Left ventricle myocardium inferior (tissue), 1 donor: Measurements from ENCODE around the gene SLC30A10. TPM values are rescaled to one million over a fixed set of nuclear protein-coding genes. Genes with fewer than 3 reads are reported as not detected.

Source experiments
- DNase-seq: peaks from one replicate; pipeline ENCODE4 v3.0.0-alpha.2; 2020
- H3K27ac ChIP-seq: fragments of 200-600 bp; replicated peaks from 2 replicates; pipeline ENCODE4 v1.8.0; 2021
- H3K27me3 ChIP-seq: fragments of 200-600 bp; 2 replicates; pipeline ENCODE4 v1.8.0; 2021; ENCODE audit warnings: low read depth
- H3K36me3 ChIP-seq: fragments of 200-600 bp; 2 replicates; pipeline ENCODE4 v1.8.0; 2021
- H3K4me1 ChIP-seq: fragments of 200-600 bp; 2 replicates; pipeline ENCODE4 v1.8.0; 2021
- H3K4me3 ChIP-seq: fragments of 200-600 bp; 2 replicates; pipeline ENCODE4 v1.8.0; 2021; ENCODE audit warnings: mild to moderate bottlenecking, moderate library complexity
- H3K9me3 ChIP-seq: fragments of 200-600 bp; replicated peaks from 2 replicates; pipeline ENCODE4 v1.8.0; 2021
- intact Hi-C: fragments of 100-400 bp; cut with micrococcal nuclease; formaldehyde crosslinking; loops from one replicate; pipeline ENCODE4 v1.11.0; 2022
- total RNA-seq: library from RNA; stranded (reverse); fragmentation: NEBNext Ultra II Directional; extraction: Animal tissue kit (Norgen Biotek cat#: 25700); gene quantifications from one replicate; pipeline ENCODE4 v1.2.1, GENCODE V29; 2021
- TF ChIP-seq, protein P1 (sequence below): fragments of 200-600 bp; IDR thresholded peaks from 2 replicates; pipeline ENCODE4 v1.8.0; 2021; ENCODE audit warnings: antibody characterized with exemption, mild to moderate bottlenecking, borderline replicate concordance
- donor health status: DM: no; HTN: yes; CAD: no; lungs with severe emphysema.

The SLC30A10 gene
- total RNA-seq, 1 donor from 2014 or later: 0.47 TPM

DNA sequence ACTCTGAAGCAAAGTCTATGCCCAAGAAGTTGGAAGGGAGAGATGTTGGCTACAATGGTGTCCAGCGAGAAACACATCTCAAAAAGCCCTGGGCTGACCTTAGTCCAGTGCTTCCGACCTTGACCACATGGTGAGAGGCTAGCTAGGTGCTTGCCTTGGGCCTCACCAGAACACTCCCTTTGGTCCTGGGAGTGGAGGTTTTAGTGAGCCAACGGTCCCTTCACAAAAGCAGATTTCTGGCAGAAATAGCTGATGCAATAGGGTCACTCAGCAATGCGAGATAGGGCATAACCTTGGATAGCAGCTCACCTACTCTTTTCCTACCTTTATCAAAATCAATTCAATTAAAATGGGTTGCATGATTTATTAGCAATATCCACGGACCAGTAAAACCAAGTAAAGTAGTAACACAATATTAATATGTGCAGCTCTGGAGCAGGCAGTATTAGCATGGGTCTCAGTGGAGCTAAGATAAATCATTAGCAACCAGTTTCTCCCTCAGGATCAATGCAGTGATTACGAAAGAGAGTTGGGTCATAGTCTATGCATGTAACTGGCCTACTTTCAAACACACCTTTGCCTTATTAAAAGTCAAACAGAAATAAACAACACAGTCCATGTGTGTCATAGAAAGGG is 1.9 kb downstream of the SLC30A10 start:
- intact Hi-C loops: no loop called here

DNA sequence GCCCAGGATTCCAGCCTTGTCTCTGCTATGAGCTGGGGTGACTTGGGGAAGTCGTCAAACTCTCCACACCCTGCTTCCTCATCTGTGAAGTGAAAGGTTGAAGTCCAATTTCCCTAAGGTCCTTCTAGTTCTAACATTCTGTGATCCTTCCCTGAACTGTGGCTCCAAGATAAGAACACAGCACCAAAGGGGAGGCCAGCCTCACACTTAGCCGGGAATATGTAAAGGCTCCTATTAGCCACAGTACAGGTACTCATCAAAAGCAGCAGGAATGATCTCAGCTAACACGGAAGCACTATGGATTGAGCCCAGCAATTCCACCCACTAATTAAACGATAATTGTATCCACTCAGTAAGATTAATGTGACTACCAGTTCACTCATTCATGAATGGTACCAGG is 4.0 kb downstream of the SLC30A10 start:
- no peak for DNase-seq
- intact Hi-C loops: no loop called here
- Histone ChIP-seq H3K4me3 (no peak overlapping the region), H3K27ac (no peak overlapping the region), H3K36me3 (no peaks in the 10 kb centered on the region), H3K9me3 (no peaks in the 10 kb centered on the region), H3K27me3 (peaks cover 56% of the 10 kb centered on the region), H3K4me1 (peaks cover 13% of the 10 kb centered on the region)
- TF ChIP-seq, protein P1, sequence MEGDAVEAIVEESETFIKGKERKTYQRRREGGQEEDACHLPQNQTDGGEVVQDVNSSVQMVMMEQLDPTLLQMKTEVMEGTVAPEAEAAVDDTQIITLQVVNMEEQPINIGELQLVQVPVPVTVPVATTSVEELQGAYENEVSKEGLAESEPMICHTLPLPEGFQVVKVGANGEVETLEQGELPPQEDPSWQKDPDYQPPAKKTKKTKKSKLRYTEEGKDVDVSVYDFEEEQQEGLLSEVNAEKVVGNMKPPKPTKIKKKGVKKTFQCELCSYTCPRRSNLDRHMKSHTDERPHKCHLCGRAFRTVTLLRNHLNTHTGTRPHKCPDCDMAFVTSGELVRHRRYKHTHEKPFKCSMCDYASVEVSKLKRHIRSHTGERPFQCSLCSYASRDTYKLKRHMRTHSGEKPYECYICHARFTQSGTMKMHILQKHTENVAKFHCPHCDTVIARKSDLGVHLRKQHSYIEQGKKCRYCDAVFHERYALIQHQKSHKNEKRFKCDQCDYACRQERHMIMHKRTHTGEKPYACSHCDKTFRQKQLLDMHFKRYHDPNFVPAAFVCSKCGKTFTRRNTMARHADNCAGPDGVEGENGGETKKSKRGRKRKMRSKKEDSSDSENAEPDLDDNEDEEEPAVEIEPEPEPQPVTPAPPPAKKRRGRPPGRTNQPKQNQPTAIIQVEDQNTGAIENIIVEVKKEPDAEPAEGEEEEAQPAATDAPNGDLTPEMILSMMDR: no peak

More for the DNA sequence above, 1.9 kb downstream of the SLC30A10 start:
- peaks cover 59% of the 10 kb centered on the region for H3K27me3 ChIP-seq
- DNase-seq: no peak
- TF ChIP-seq, protein P1: no peak
- H3K9me3 ChIP-seq: no peaks in the 10 kb centered on the region
- H3K36me3 ChIP-seq: no peaks in the 10 kb centered on the region
- no peak overlapping the region for H3K27ac ChIP-seq
- H3K4me3 ChIP-seq: no peak overlapping the region
- H3K4me1 ChIP-seq: peaks cover 13% of the 10 kb centered on the region

DNA sequence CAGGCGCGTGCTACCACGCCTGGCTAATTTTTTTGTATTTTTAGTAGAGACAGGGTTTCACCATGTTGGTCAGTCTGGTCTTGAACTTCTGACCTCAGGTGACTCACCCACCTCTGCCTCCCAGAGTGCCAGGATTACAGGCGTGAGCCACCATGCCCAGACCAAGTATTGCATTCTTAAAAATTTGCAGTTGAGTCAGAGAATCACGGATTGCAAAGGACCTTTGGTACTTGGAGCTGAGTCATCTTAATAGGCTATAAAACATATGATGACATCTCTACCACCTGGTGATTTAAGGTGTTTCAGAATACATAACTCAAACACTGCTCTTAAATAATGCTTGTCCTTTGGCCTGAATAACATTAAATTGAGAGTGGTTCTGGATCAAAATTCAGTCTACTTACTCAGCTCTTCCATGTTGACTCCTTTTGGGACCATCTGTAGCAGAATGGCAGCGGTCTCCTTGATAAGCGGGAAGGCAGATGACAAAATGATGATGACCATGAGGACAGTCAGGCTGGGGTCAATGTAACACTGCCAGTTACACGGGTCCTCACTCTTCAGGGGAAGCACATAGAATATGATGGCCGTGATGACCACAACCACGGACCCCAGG is 10.4 kb downstream of the SLC30A10 start:
- no peaks in the 10 kb centered on the region for H3K4me1 ChIP-seq
- peaks cover 5% of the 10 kb centered on the region for H3K27me3 ChIP-seq
- H3K36me3 ChIP-seq: no peaks in the 10 kb centered on the region
- no peaks in the 10 kb centered on the region for H3K9me3 ChIP-seq
- H3K4me3 ChIP-seq: no peak overlapping the region
- TF ChIP-seq, protein P1: no peak
- no peak overlapping the region for H3K27ac ChIP-seq
- DNase-seq: no peak
- intact Hi-C loops: no loop called here

DNA sequence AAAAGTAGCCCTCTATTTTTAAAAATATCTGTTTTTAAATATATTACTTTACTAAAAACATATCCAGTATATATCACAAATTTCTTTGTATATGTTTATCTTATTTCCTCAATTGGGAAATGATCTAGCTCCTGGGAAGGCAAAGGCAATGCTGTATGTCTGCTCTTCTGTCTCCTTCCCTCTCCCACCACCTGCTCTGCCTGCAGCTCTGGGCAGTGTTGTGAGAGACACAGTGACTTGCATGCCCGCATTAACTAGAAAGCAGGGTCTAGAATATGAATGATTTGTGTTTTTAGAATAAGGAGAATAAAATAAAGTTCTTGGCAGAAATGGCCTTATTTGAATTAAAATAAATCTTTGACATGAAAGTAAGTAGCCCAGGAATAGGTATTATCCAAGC is 11.1 kb downstream of the SLC30A10 start:
- Histone ChIP-seq H3K4me3 (no peak overlapping the region), H3K36me3 (no peaks in the 10 kb centered on the region), H3K27me3 (peaks cover 2% of the 10 kb centered on the region), H3K4me1 (no peaks in the 10 kb centered on the region), H3K9me3 (no peaks in the 10 kb centered on the region), H3K27ac (no peak overlapping the region)
- intact Hi-C loops: no loop called here
- no peak for DNase-seq
- TF ChIP-seq, protein P1: no peak

DNA sequence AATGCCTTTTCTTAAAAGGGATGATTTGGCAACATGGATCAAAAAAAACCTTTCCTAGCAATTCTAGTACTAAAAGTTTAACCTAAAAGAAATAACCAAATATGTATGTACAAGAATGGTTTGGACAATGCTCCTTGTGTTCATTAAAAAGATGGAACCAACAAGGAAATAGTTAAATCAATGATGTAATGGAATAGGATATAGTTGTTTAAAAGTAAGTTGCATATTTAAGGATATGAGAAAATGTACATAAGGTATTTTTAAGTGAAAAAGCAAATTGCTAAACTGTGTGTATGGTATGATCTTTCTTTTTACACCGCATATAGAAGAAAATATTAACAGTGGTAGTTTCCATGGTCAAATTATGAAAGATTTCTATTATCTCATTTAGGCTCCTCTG is 12.1 kb downstream of the SLC30A10 start:
- Histone ChIP-seq H3K4me3 (no peak overlapping the region), H3K9me3 (no peaks in the 10 kb centered on the region), H3K36me3 (no peaks in the 10 kb centered on the region), H3K27ac (no peak overlapping the region), H3K27me3 (no peaks in the 10 kb centered on the region), H3K4me1 (no peaks in the 10 kb centered on the region)
- intact Hi-C loops: no loop called here
- TF ChIP-seq, protein P1: no peak
- DNase-seq: no peak
